ENCODE measurements around the gene OR51M1. TPM values are rescaled to one million over a fixed set of nuclear protein-coding genes. Genes with fewer than 3 reads are reported as not detected.
"Not testable (repeated sequence)": the region's sequence is repeated elsewhere in the genome, so short reads cannot be mapped to it uniquely, and the experiment has no call there.

The OR51M1 gene
- total and polyA plus RNA-seq, 2 of the 13 experiments (the other 11 are each of a cell fraction or from before 2014, with no cell fraction given), result not detected

DNA sequence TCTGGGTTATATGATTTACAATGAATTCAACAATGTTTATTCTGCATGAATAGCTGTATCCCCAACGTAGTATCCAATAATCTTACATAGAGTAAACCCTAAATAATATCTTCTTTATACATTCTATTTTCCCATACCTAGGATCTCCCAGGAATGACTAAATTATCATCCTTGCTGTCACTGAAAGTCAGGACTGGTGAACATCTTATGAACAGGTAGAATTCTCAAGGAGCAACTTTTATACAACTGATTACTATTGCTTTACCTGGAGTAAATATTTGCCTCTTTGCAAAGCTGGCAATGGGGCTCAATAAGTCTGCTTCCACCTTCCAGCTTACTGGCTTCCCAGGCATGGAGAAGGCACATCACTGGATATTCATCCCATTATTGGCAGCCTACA is 32.4 kb upstream of the OR51M1 start, which contains the start of gene OR51B6 (continued):
- TF ChIP-seq, protein P1, sequence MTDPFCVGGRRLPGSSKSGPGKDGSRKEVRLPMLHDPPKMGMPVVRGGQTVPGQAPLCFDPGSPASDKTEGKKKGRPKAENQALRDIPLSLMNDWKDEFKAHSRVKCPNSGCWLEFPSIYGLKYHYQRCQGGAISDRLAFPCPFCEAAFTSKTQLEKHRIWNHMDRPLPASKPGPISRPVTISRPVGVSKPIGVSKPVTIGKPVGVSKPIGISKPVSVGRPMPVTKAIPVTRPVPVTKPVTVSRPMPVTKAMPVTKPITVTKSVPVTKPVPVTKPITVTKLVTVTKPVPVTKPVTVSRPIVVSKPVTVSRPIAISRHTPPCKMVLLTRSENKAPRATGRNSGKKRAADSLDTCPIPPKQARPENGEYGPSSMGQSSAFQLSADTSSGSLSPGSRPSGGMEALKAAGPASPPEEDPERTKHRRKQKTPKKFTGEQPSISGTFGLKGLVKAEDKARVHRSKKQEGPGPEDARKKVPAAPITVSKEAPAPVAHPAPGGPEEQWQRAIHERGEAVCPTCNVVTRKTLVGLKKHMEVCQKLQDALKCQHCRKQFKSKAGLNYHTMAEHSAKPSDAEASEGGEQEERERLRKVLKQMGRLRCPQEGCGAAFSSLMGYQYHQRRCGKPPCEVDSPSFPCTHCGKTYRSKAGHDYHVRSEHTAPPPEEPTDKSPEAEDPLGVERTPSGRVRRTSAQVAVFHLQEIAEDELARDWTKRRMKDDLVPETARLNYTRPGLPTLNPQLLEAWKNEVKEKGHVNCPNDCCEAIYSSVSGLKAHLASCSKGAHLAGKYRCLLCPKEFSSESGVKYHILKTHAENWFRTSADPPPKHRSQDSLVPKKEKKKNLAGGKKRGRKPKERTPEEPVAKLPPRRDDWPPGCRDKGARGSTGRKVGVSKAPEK (CRISPR knock-in tag; IDR thresholded peaks at IDR 0.05; ENCODE audit: borderline replicate concordance), result no peak
- TF ChIP-seq HMG20B (CRISPR knock-in tag; conservative IDR thresholded peaks at IDR 0.05) (no peak), ZNF44 (CRISPR knock-in tag; IDR thresholded peaks at IDR 0.05) (no peak)
- TF ChIP-seq, protein P2, sequence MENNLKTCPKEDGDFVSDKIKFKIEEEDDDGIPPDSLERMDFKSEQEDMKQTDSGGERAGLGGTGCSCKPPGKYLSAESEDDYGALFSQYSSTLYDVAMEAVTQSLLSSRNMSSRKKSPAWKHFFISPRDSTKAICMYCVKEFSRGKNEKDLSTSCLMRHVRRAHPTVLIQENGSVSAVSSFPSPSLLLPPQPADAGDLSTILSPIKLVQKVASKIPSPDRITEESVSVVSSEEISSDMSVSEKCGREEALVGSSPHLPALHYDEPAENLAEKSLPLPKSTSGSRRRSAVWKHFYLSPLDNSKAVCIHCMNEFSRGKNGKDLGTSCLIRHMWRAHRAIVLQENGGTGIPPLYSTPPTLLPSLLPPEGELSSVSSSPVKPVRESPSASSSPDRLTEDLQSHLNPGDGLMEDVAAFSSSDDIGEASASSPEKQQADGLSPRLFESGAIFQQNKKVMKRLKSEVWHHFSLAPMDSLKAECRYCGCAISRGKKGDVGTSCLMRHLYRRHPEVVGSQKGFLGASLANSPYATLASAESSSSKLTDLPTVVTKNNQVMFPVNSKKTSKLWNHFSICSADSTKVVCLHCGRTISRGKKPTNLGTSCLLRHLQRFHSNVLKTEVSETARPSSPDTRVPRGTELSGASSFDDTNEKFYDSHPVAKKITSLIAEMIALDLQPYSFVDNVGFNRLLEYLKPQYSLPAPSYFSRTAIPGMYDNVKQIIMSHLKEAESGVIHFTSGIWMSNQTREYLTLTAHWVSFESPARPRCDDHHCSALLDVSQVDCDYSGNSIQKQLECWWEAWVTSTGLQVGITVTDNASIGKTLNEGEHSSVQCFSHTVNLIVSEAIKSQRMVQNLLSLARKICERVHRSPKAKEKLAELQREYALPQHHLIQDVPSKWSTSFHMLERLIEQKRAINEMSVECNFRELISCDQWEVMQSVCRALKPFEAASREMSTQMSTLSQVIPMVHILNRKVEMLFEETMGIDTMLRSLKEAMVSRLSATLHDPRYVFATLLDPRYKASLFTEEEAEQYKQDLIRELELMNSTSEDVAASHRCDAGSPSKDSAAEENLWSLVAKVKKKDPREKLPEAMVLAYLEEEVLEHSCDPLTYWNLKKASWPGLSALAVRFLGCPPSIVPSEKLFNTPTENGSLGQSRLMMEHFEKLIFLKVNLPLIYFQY (CRISPR knock-in tag; IDR thresholded peaks at IDR 0.05; ENCODE audit: borderline replicate concordance), result no peak
- TF ChIP-seq, protein P3, sequence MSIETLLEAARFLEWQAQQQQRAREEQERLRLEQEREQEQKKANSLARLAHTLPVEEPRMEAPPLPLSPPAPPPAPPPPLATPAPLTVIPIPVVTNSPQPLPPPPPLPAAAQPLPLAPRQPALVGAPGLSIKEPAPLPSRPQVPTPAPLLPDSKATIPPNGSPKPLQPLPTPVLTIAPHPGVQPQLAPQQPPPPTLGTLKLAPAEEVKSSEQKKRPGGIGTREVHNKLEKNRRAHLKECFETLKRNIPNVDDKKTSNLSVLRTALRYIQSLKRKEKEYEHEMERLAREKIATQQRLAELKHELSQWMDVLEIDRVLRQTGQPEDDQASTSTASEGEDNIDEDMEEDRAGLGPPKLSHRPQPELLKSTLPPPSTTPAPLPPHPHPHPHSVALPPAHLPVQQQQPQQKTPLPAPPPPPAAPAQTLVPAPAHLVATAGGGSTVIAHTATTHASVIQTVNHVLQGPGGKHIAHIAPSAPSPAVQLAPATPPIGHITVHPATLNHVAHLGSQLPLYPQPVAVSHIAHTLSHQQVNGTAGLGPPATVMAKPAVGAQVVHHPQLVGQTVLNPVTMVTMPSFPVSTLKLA (IDR thresholded peaks at IDR 0.05), result no peak

DNA sequence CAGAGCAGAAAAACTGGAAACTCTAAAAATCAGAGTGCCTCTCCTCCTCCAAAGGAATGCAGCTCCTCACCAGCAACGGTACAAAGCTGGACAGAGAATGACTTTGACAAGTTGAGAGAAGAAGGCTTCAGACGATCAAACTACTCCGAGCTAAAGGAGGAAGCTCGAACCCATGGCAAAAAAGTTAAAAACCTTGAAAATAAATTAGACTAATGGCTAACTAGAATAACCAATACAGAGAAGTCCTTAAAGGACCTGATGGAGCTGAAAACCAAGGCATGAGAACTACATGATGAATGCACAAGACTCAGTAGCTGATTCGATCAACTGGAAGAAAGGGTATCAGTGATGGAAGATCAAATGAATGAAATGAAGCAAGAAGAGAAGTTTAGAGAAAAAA is 27.6 kb upstream of the OR51M1 start:
- H4K20me1 ChIP-seq (ENCODE audit: insufficient read depth, low read length); FAIRE-seq; H3K9me3 ChIP-seq (ENCODE audit: low read length); H3K36me3 ChIP-seq (replicated peaks in 1 of 2; ENCODE audit: control insufficient read depth in 1 of 2, insufficient read depth in 2 of 2, low read length in 2 of 2); CTCF ChIA-PET (ENCODE audit: low intra/inter-chr PET ratio, low total read pairs); H3K27ac ChIP-seq (ENCODE audit: extremely low read length, insufficient read depth, low read length); H3K4me1 ChIP-seq (ENCODE audit: insufficient read depth, low read length); H3K4me3 ChIP-seq (replicated peaks in 1 of 3; ENCODE audit: insufficient read depth in 1 of 3, low read depth in 2 of 3, low read length in 3 of 3); H3K4me2 ChIP-seq (ENCODE audit: low read depth, low read length); BruUV-seq (replicated peaks); DNase-seq (ENCODE audit: low spot score); intact Hi-C loops (cut with micrococcal nuclease; ENCODE audit: unreplicated experiment); ATAC-seq; POLR2A ChIA-PET; H3K9ac ChIP-seq (ENCODE audit: insufficient read depth, low read depth, low read length); H3K27me3 ChIP-seq (ENCODE audit: control insufficient read depth in 1 of 2, insufficient read depth in 2 of 2, low read length in 2 of 2); H2AFZ ChIP-seq (ENCODE audit: low read length); in situ Hi-C loops (cut with HindIII; ENCODE audit: extremely low pct_ligation_motif_present, low pct_unique_long_range_greater_than_20kb); H3K79me2 ChIP-seq (ENCODE audit: insufficient read depth, low read length): not testable (repeated sequence)
- WGBS (ENCODE audit: low lambda C conversion rate), result 2% methylated on average over 5 of the region's 5 CpGs

Measured in HepG2 (cell line).